ENCODE data around the gene CABLES2. TPM values are rescaled to one million over a fixed set of nuclear protein-coding genes. Genes with fewer than 3 reads are reported as not detected.

The CABLES2 gene
- total RNA-seq, 4 donors from 2014 or later: 2.0 to 6.9 (median 4.1) TPM

- Histone ChIP-seq H3K36me3 (peaks cover 3 to 66% (median 53%) of the 10 kb centered on the region in 4 donors), H3K4me3 (no peak overlapping the region), H3K27me3 (no peaks in the 10 kb centered on the region), H3K9me3 (no peaks in the 10 kb centered on the region), H3K4me1 (no peaks in the 10 kb centered on the region), H3K27ac (replicated peaks in 1 of 4) (no peak overlapping the region)
- intact Hi-C loops (cut with DNase I): no loop called here
- DNase-seq (ENCODE audit: extremely low spot score): no peak
- WGBS: 90% methylated on average over 18 of the region's 35 CpGs
- TF ChIP-seq EP300 (IDR thresholded peaks at IDR 0.05): no peak
- TF ChIP-seq POLR2AphosphoS5 (IDR thresholded peaks at IDR 0.05): no peak
- TF ChIP-seq CTCF (IDR thresholded peaks at IDR 0.05): no peak
- TF ChIP-seq POLR2A (IDR thresholded peaks at IDR 0.05; ENCODE audit: low read depth): no peak
These were observed 10.5 kb downstream of the CABLES2 start for GRCh38 chr20:62396367-62397239.

- intact Hi-C loops (cut with DNase I): no loop called here
- H3K4me1 ChIP-seq: no peaks in the 10 kb centered on the region
- no peak overlapping the region for H3K27ac ChIP-seq (replicated peaks in 1 of 4)
- H3K27me3 ChIP-seq: no peaks in the 10 kb centered on the region
- no peak for DNase-seq (ENCODE audit: extremely low spot score)
- peaks cover 3 to 71% (median 61%) of the 10 kb centered on the region in 4 donors for H3K36me3 ChIP-seq
- TF ChIP-seq EP300 (IDR thresholded peaks at IDR 0.05) (no peak), POLR2AphosphoS5 (IDR thresholded peaks at IDR 0.05) (no peak), POLR2A (IDR thresholded peaks at IDR 0.05; ENCODE audit: low read depth) (no peak), CTCF (IDR thresholded peaks at IDR 0.05) (no peak)
- no peak overlapping the region for H3K4me3 ChIP-seq
- WGBS: 88% methylated on average over 22 of the region's 27 CpGs
- no peaks in the 10 kb centered on the region for H3K9me3 ChIP-seq
These were observed 11.5 kb downstream of the CABLES2 start for GRCh38 chr20:62395311-62396242.

- WGBS: 96% methylated on average over 25 of the region's 44 CpGs
- TF ChIP-seq EP300 (IDR thresholded peaks at IDR 0.05) (no peak), CTCF (IDR thresholded peaks at IDR 0.05) (no peak), POLR2AphosphoS5 (IDR thresholded peaks at IDR 0.05) (no peak), POLR2A (IDR thresholded peaks at IDR 0.05; ENCODE audit: low read depth) (no peak)
- no peak for DNase-seq (ENCODE audit: extremely low spot score)
- H3K36me3 ChIP-seq: peaks cover 3 to 75% (median 68%) of the 10 kb centered on the region in 4 donors
- H3K27me3 ChIP-seq: no peaks in the 10 kb centered on the region
- no peak overlapping the region for H3K4me3 ChIP-seq
- H3K4me1 ChIP-seq: no peaks in the 10 kb centered on the region
- H3K9me3 ChIP-seq: no peaks in the 10 kb centered on the region
- intact Hi-C loops (cut with DNase I): no loop called here
- H3K27ac ChIP-seq (replicated peaks in 1 of 4): no peak overlapping the region
These were observed 12.5 kb downstream of the CABLES2 start for GRCh38 chr20:62394248-62395245.

- intact Hi-C loops (cut with DNase I): no loop called here
- H3K27me3 ChIP-seq: no peaks in the 10 kb centered on the region
- H3K4me1 ChIP-seq: peaks cover 0 to 4% (median 0%) of the 10 kb centered on the region in 4 donors
- peaks cover 3 to 82% (median 75%) of the 10 kb centered on the region in 4 donors for H3K36me3 ChIP-seq
- H3K4me3 ChIP-seq: no peak overlapping the region
- 91% methylated on average over 11 of the region's 24 CpGs for WGBS
- TF ChIP-seq CTCF (IDR thresholded peaks at IDR 0.05): no peak
- TF ChIP-seq POLR2AphosphoS5 (IDR thresholded peaks at IDR 0.05): no peak
- no peak for TF ChIP-seq POLR2A (IDR thresholded peaks at IDR 0.05; ENCODE audit: low read depth)
- TF ChIP-seq EP300 (IDR thresholded peaks at IDR 0.05): no peak
- H3K9me3 ChIP-seq: no peaks in the 10 kb centered on the region
- DNase-seq (ENCODE audit: extremely low spot score): no peak
- H3K27ac ChIP-seq (replicated peaks in 1 of 4): no peak overlapping the region
These were observed 13.3 kb downstream of the CABLES2 start for GRCh38 chr20:62393830-62394229.
